Stomach (tissue), 9 donors: ENCODE results near the gene TIGD7. TPM values are rescaled to one million over a fixed set of nuclear protein-coding genes. Genes with fewer than 3 reads are reported as not detected.

ENCODE experiments used
- DNase-seq, 2 donors: peaks; one replicate each; pipeline versions ENCODE4 v3.0.0 to v3.0.0-alpha.2; 2013 to 2019
- H3K27ac ChIP-seq, 5 donors: fragments of 200-600 bp in 4 of 5; sonication (generic) in 4 of 5; one replicate each; pipeline ENCODE4 v1.5.1; 2013 to 2019; ENCODE audit warnings: mild to moderate bottlenecking in 1 of 5, moderate library complexity in 1 of 5
- H3K27me3 ChIP-seq, 3 donors: fragments of 200-600 bp; sonication (generic); one replicate each; pipeline ENCODE4 v1.5.1; 2017 to 2019; ENCODE audit warnings: mixed run types in 1 of 3
- H3K36me3 ChIP-seq, 4 donors: fragments of 200-600 bp; sonication (generic); 1 replicate in 3 of 4; 2 replicates in 1 of 4; pipeline ENCODE4 v1.5.1; 2016 to 2019
- H3K4me1 ChIP-seq, 4 donors: fragments of 200-600 bp; sonication (generic); one replicate each; pipeline ENCODE4 v1.5.1; 2016 to 2019
- H3K4me3 ChIP-seq, 4 donors: fragments of 200-600 bp; sonication (generic) in 3 of 4; one replicate each; pipeline ENCODE4 v1.5.1; 2016 to 2019; ENCODE audit warnings: mild to moderate bottlenecking in 1 of 4
- H3K9me3 ChIP-seq, 4 donors: fragments of 200-600 bp; sonication (generic); one replicate each; pipeline ENCODE4 v1.5.1; 2016 to 2019
- CTCF ChIP-seq, 7 experiments: fragments of 450-650 bp in 4 of 7; fragments of 200-600 bp in 3 of 7; sonication (generic) in 3 of 7; IDR thresholded peaks; one replicate each; pipeline ENCODE4 v1.5.1; 2016 to 2019; ENCODE audit warnings: antibody characterized with exemption in 7 of 7, control low read depth in 2 of 7, mild to moderate bottlenecking in 1 of 7
- EP300 ChIP-seq: sonication (generic); formaldehyde crosslinking; IDR thresholded peaks from one replicate; pipeline ENCODE4 v1.6.1; 2017; ENCODE audit warnings: antibody characterized with exemption
- POLR2A ChIP-seq, 4 donors: fragments of 450-650 bp; IDR thresholded peaks; one replicate each; pipeline ENCODE4 v1.6.1; 2016; ENCODE audit warnings: antibody characterized with exemption in 4 of 4, control low read depth in 2 of 4, mild to moderate bottlenecking in 1 of 4, moderate library complexity in 1 of 4
- POLR2AphosphoS5 ChIP-seq, 3 donors: sonication (generic); formaldehyde crosslinking; IDR thresholded peaks; one replicate each; pipeline ENCODE4 v1.6.1; 2016; ENCODE audit warnings: antibody characterized with exemption in 3 of 3
- WGBS, 5 donors: extraction: QIAGEN DNeasy Blood & Tissue Kit in 3 of 5; methylation state at CpG; one replicate each; pipeline versions ENCODE4 v1.1.5 to v1.1.7; 2013 to 2018; 5-methylcytosine and 5-hydroxymethylcytosine counted together
- intact Hi-C: fragments of 100-400 bp; cut with DNase I; formaldehyde crosslinking; loops from one replicate; pipeline ENCODE4 v1.15.1; 2023; ENCODE audit warnings: low total_unique reads
- polyA plus RNA-seq, 3 donors: library from polyadenylated mRNA; stranded (reverse); fragments of 200-250 nt; gene quantifications; one replicate each; pipeline ENCODE4 v1.2.3, GENCODE V29; 2013
- total RNA-seq, 5 donors: library from RNA; depleted of rRNA; stranded (reverse); fragments of >200 nt; gene quantifications; one replicate each; pipeline versions ENCODE4 v1.1.0 to v1.2.3, GENCODE V29; 2014 to 2016
- donor health status: healthy with polysubstance abuse.
- donor health status: Bipolar disorder and iron deficiency.
- donor health status: healthy.

TIGD7 gene
- total and polyA plus RNA-seq, 8 donors: 1.6 to 8.3 (median 2.4) TPM; not detected in 2

- no peak for TF ChIP-seq POLR2AphosphoS5 (IDR thresholded peaks at IDR 0.05)
- no peak for TF ChIP-seq CTCF (IDR thresholded peaks at IDR 0.05)
- TF ChIP-seq EP300: no peak
- TF ChIP-seq POLR2A (IDR thresholded peaks at IDR 0.05): no peak
- Histone ChIP-seq H3K36me3 (peaks cover 0 to 4% (median 0%) of the 10 kb centered on the region in 4 donors), H3K9me3 (peaks cover 0 to 52% (median 36%) of the 10 kb centered on the region in 4 donors), H3K4me1 (no peaks in the 10 kb centered on the region), H3K4me3 (no peak overlapping the region), H3K27ac (no peak overlapping the region), H3K27me3 (no peaks in the 10 kb centered on the region)
- intact Hi-C loops: no loop called here
- no peak for DNase-seq
- WGBS, 5 donors: 78 to 86% (median 83%) methylated on average over 4 of the region's 4 CpGs
Measured at GRCh38 chr16:3327514-3327913, 22.3 kb upstream of the TIGD7 start.

DNA sequence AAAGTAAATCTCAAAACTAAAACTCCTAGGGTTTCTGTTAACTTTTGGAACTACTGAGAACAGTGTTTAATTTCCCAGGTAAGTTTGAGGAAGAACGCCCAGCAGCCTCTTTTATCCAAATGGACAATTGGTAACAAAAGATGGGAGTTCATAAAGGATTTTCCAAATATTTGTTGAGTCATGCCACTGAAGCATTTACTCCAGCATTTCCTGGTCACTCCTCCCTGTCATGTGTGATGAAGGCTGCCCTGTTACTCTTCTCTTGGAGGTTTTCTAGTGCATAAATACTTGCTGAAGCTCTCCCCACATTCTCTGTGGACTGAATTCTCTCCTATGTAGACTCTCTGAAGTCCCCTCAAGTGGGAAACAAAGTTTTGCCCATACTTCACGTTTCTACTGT lies 16.6 kb upstream of the TIGD7 start:
- no peaks in the 10 kb centered on the region for H3K4me1 ChIP-seq
- peaks cover 48 to 94% (median 91%) of the 10 kb centered on the region in 4 donors for H3K9me3 ChIP-seq
- intact Hi-C loops: no loop called here
- no peak for DNase-seq
- no peak for TF ChIP-seq POLR2A (IDR thresholded peaks at IDR 0.05)
- no peak for TF ChIP-seq POLR2AphosphoS5 (IDR thresholded peaks at IDR 0.05)
- TF ChIP-seq EP300: no peak
- no peak for TF ChIP-seq CTCF (IDR thresholded peaks at IDR 0.05)
- peaks cover 15 to 28% (median 21%) of the 10 kb centered on the region in 4 donors for H3K36me3 ChIP-seq
- H3K27ac ChIP-seq: no peak overlapping the region
- 55 to 69% (median 64%) methylated on average over 2 of the region's 2 CpGs for WGBS, 5 donors
- no peaks in the 10 kb centered on the region for H3K27me3 ChIP-seq
- no peak overlapping the region for H3K4me3 ChIP-seq

- no peak for DNase-seq
- Histone ChIP-seq H3K36me3 (peaks cover 46 to 68% (median 62%) of the 10 kb centered on the region in 4 donors), H3K27ac (no peak overlapping the region), H3K4me1 (no peaks in the 10 kb centered on the region), H3K27me3 (no peaks in the 10 kb centered on the region), H3K9me3 (peaks cover 74 to 100% (median 99%) of the 10 kb centered on the region in 4 donors), H3K4me3 (no peak overlapping the region)
- intact Hi-C loops: no loop called here
- no peak for TF ChIP-seq POLR2AphosphoS5 (IDR thresholded peaks at IDR 0.05)
- TF ChIP-seq POLR2A (IDR thresholded peaks at IDR 0.05): no peak
- no peak for TF ChIP-seq EP300
- no peak for TF ChIP-seq CTCF (IDR thresholded peaks at IDR 0.05)
- WGBS, 5 donors: 94 to 99% (median 97%) methylated on average over 3 of the region's 3 CpGs
Measured at GRCh38 chr16:3317315-3317999, 12.2 kb upstream of the TIGD7 start.

DNA sequence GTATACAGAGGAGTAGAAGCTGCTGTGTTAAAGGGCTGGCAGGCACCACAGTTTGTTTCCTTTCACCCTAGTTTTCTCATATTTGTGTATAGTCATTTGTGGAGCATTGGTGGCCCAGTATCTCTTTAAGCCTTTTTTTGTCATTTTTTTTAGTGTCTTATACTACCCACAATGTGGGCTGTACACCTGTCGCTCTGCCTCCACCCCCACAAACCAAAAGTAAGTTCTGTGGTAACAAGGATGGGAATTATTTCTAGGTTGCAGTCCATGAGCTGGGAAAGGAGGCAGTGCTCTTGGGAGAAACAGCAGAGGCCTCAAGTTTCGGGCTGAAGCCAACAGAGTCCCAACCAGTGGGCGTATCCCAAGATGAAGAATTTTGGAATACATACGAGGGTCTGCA lies 6.3 kb upstream of the TIGD7 start:
- peaks cover 53 to 91% (median 74%) of the 10 kb centered on the region in 4 donors for H3K36me3 ChIP-seq
- H3K27me3 ChIP-seq: no peaks in the 10 kb centered on the region
- H3K9me3 ChIP-seq: peaks cover 48 to 100% (median 95%) of the 10 kb centered on the region in 4 donors
- whole genome bisulfite sequencing, 5 donors: 93 to 98% (median 95%) methylated on average over 4 of the region's 4 CpGs
- DNase-seq: no peak
- TF ChIP-seq POLR2A (IDR thresholded peaks at IDR 0.05) (no peak), CTCF (IDR thresholded peaks at IDR 0.05) (no peak), EP300 (no peak), POLR2AphosphoS5 (IDR thresholded peaks at IDR 0.05) (no peak)
- H3K4me3 ChIP-seq: no peak overlapping the region
- intact Hi-C loops: no loop called here
- no peak overlapping the region for H3K27ac ChIP-seq
- peaks cover 0 to 4% (median 2%) of the 10 kb centered on the region in 4 donors for H3K4me1 ChIP-seq
